ENCODE data around the gene POU6F2.

- no peak for TF ChIP-seq CTCF (IDR thresholded peaks at IDR 0.05)
- no peak for TF ChIP-seq POLR2A (IDR thresholded peaks at IDR 0.05)
These were observed 346.5 kb downstream of the POU6F2 start for GRCh38 chr7:39324139-39324760.

All from upper lobe of left lung (tissue), 4 donors.